Loucy (cell line): ENCODE measurements around the gene ADAMTSL4.

Experiments
- CTCF ChIP-seq: fragments of 200-600 bp; sonication (generic); conservative IDR thresholded peaks from 2 replicates; pipeline ENCODE4 v1.5.1; 2014; ENCODE audit warnings: mild to moderate bottlenecking, antibody characterized with exemption, low read length
- EZH2phosphoT487 ChIP-seq: fragments of 200-600 bp; IDR thresholded peaks from 2 replicates; pipeline ENCODE4 v1.6.1; 2018; ENCODE audit warnings: antibody characterized with exemption, mild to moderate bottlenecking, moderate library complexity, borderline replicate concordance

- TF ChIP-seq CTCF, result no peak
- TF ChIP-seq EZH2phosphoT487, result no peak
Observed at GRCh38 chr1:150576794-150577556, 27.8 kb downstream of the ADAMTSL4 start.
